NCI-H187 treated with DMSO at 0.1 percent for 48 hours (cell line): ENCODE data around the gene ATG5.

Experiments used
- DNase-seq: peaks from one replicate; lab custom pipeline; 2025; lab: John Stamatoyannopoulos, UW

ATG5 gene

GRCh38 chr6:106216527-106216926 is 109.0 kb downstream of the ATG5 start:
- no peak for DNase-seq

GRCh38 chr6:106215608-106216007 is 110.0 kb downstream of the ATG5 start:
- no peak for DNase-seq

GRCh38 chr6:106214531-106214930 is 111.0 kb downstream of the ATG5 start:
- DNase-seq = no peak

GRCh38 chr6:106213660-106214289 is 111.8 kb downstream of the ATG5 start:
- DNase-seq = no peak

GRCh38 chr6:106212576-106212975 is 113.0 kb downstream of the ATG5 start:
- DNase-seq = no peak

- DNase-seq = no peak
Measured at GRCh38 chr6:106206905-106207304, 118.7 kb downstream of the ATG5 start.

GRCh38 chr6:106204961-106205360 is 120.6 kb downstream of the ATG5 start:
- no peak for DNase-seq

- no peak for DNase-seq
Measured at GRCh38 chr6:106199998-106200397, 125.6 kb downstream of the ATG5 start.

- no peak for DNase-seq
Measured at GRCh38 chr6:106199331-106199730, 126.2 kb downstream of the ATG5 start.

GRCh38 chr6:106197441-106197840 is 128.1 kb downstream of the ATG5 start:
- no peak for DNase-seq

GRCh38 chr6:106194949-106195921 is 130.3 kb downstream of the ATG5 start:
- DNase-seq = no peak

GRCh38 chr6:106192824-106193223 is 132.7 kb downstream of the ATG5 start:
- DNase-seq = no peak

GRCh38 chr6:106188104-106188794 is 137.3 kb downstream of the ATG5 start:
- no peak for DNase-seq

GRCh38 chr6:106187424-106187982 is 138.1 kb downstream of the ATG5 start:
- no peak for DNase-seq

- no peak for DNase-seq
Measured at GRCh38 chr6:106186714-106187113, 138.8 kb downstream of the ATG5 start.

GRCh38 chr6:106186172-106186571 is 139.4 kb downstream of the ATG5 start:
- no peak for DNase-seq

GRCh38 chr6:106185615-106186014 is 139.9 kb downstream of the ATG5 start:
- DNase-seq = no peak

- DNase-seq = no peak
Measured at GRCh38 chr6:106184629-106185028, 140.9 kb downstream of the ATG5 start.

- no peak for DNase-seq
Measured at GRCh38 chr6:106183430-106183829, 142.1 kb downstream of the ATG5 start.

- DNase-seq = no peak
Measured at GRCh38 chr6:106182455-106182854, 143.1 kb downstream of the ATG5 start.

- DNase-seq = no peak
Measured at GRCh38 chr6:106181664-106182418, 143.7 kb downstream of the ATG5 start.

- DNase-seq = no peak
Measured at GRCh38 chr6:106180208-106180607, 145.4 kb downstream of the ATG5 start.
